Muscle layer of duodenum (tissue), 2 donors: Measurements from ENCODE around the gene TGIF2.

Experiments
- H3K27ac ChIP-seq: one replicate; pipeline ENCODE4 v1.7.0; 2013; ENCODE audit warnings: mild to moderate bottlenecking, low read length
- H3K27me3 ChIP-seq: one replicate; pipeline ENCODE4 v1.7.0; 2013; ENCODE audit warnings: low read depth, mild to moderate bottlenecking, control low read depth, low read length
- H3K36me3 ChIP-seq, 2 donors: one replicate each; pipeline ENCODE4 v1.7.0; 2013; ENCODE audit warnings: low read length in 2 of 2, control low read depth in 1 of 2, mild to moderate bottlenecking in 1 of 2; ENCODE audit not compliant: insufficient read depth in 2 of 2, control insufficient read depth in 1 of 2
- H3K4me1 ChIP-seq, 2 donors: one replicate each; pipeline ENCODE4 v1.7.0; 2013; ENCODE audit warnings: low read length in 2 of 2, mild to moderate bottlenecking in 2 of 2, control low read depth in 1 of 2, moderate library complexity in 1 of 2; ENCODE audit not compliant: insufficient read depth in 2 of 2, control insufficient read depth in 1 of 2
- H3K4me3 ChIP-seq, 2 donors: one replicate each; pipeline ENCODE4 v1.7.0; 2013; ENCODE audit warnings: low read length in 2 of 2, low read depth in 1 of 2, mild to moderate bottlenecking in 1 of 2
- H3K9me3 ChIP-seq, 2 donors: one replicate each; pipeline ENCODE4 v1.7.0; 2013; ENCODE audit warnings: low read length in 2 of 2, control low read depth in 1 of 2, mild to moderate bottlenecking in 1 of 2; ENCODE audit not compliant: control insufficient read depth in 1 of 2
- donor health status: healthy.

TGIF2 gene

GRCh38 chr20:36571564-36572504 is 1.6 kb upstream of the TGIF2 start:
- no peaks in the 10 kb centered on the region for H3K27me3 ChIP-seq
- no peaks in the 10 kb centered on the region for H3K9me3 ChIP-seq
- H3K36me3 ChIP-seq, result no peaks in the 10 kb centered on the region
- peaks cover 0 to 21% of the 10 kb centered on the region in 2 donors for H3K4me1 ChIP-seq
- H3K27ac ChIP-seq, result peak overlapping the region; percentile 74
- no peak overlapping the region for H3K4me3 ChIP-seq

GRCh38 chr20:36572701-36573102 is 695 bp upstream of the TGIF2 start:
- Histone ChIP-seq H3K4me1 (peaks cover 0 to 21% of the 10 kb centered on the region in 2 donors), H3K27ac (peak overlapping the region; percentile 74), H3K4me3 (peak overlapping the region; percentile 46 to 77), H3K36me3 (no peaks in the 10 kb centered on the region), H3K27me3 (no peaks in the 10 kb centered on the region), H3K9me3 (no peaks in the 10 kb centered on the region)

DNA sequence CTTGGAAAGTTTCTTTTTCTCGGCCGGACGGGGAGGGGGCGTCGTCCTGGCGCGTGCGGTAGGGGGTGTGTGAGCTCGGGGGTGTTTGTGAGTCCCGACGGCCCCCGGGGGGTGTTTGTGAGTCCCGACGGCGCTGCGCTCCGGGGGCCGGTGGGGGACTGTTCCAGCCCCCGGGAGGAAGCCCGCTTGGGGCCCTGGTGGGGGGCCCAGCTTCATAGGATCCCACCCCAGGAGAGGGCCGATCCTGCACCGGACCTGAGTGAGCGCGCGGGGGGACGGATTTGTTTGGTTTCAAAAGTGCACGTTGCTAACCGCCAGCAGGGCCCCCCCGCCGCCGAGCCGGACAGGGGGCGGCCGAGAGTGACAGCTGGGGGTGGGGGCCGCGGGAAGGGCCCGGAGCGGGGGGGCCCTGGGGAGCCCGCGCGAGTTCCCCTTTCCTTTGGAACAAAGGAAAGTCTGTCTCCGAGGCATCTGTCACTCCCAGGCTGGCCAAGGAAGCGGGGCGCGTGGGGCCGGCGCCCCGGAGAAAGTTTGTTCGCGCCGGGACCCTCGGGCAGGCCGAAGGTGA is 485 bp downstream of the TGIF2 start:
- Histone ChIP-seq H3K27ac (no peak overlapping the region), H3K9me3 (no peaks in the 10 kb centered on the region), H3K4me1 (peaks cover 0 to 21% of the 10 kb centered on the region in 2 donors), H3K4me3 (peak overlapping the region; percentile 26 to 77), H3K36me3 (no peaks in the 10 kb centered on the region), H3K27me3 (no peaks in the 10 kb centered on the region)

- peak overlapping the region; percentile 31 for H3K27ac ChIP-seq
- peaks cover 0 to 21% of the 10 kb centered on the region in 2 donors for H3K4me1 ChIP-seq
These were observed 1.2 kb downstream of the TGIF2 start for GRCh38 chr20:36574366-36575135.

DNA sequence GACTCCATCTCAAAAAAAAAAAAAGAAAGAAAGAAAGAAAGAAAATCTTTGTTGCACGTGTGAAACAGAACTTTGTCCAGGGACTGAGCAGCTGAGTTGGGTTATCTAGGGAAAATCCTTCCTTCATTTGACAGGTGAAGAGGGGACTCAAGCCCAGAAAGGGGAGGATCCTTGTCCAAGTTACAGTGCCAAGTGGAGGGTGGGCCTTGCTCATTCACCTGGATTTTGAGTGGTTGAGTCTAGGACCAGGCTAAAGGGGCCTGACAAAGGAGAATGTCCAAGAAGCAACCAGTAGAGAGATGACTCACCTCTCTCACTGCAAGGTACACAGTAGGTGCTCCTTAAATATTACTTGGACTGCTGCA is 2.7 kb downstream of the TGIF2 start:
- H3K36me3 ChIP-seq, result peaks cover 12 to 14% of the 10 kb centered on the region in 2 donors
- H3K27me3 ChIP-seq, result no peaks in the 10 kb centered on the region
- H3K27ac ChIP-seq, result no peak overlapping the region
- no peak overlapping the region for H3K4me3 ChIP-seq
- H3K4me1 ChIP-seq, result peaks cover 0 to 21% of the 10 kb centered on the region in 2 donors
- H3K9me3 ChIP-seq, result no peaks in the 10 kb centered on the region

More at GRCh38 chr20:36574366-36575135, 1.2 kb downstream of the TGIF2 start:
- H3K27me3 ChIP-seq, result no peaks in the 10 kb centered on the region
- no peaks in the 10 kb centered on the region for H3K9me3 ChIP-seq
- peaks cover 3% of the 10 kb centered on the region in 2 donors for H3K36me3 ChIP-seq
- peak overlapping the region; percentile 50 to 77 for H3K4me3 ChIP-seq

DNA sequence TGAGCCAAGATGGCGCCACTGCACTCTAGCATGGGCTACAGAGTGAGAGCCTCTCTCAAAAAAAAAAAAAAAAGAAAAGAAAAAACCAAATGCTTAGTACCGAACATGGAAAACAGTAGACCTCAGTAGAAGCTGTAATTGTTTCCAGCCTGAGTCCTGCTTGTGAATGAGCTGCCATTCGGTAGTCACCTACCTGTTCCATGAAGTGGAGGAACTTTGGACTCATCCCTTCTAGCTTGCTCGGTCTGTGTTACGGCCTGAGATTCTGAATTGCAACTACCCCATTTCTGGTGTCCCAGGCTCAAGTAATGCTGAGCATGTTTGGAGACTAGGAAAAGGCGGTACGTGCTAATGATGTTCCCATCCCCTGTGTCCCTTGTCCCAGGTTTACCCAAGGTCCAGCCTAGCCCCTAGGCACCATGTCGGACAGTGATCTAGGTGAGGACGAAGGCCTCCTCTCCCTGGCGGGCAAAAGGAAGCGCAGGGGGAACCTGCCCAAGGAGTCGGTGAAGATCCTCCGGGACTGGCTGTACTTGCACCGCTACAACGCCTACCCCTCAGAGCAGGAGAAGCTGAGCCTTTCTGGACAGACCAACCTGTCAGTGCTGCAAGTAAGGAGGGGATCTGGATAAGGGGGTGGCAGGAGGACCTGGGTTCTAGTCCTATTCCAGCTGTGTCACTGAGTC is 5.1 kb downstream of the TGIF2 start:
- H3K27me3 ChIP-seq, result no peaks in the 10 kb centered on the region
- no peaks in the 10 kb centered on the region for H3K9me3 ChIP-seq
- H3K27ac ChIP-seq, result no peak overlapping the region
- H3K4me3 ChIP-seq, result no peak overlapping the region
- H3K36me3 ChIP-seq, result peaks cover 20 to 25% of the 10 kb centered on the region in 2 donors
- H3K4me1 ChIP-seq, result peaks cover 0 to 21% of the 10 kb centered on the region in 2 donors

DNA sequence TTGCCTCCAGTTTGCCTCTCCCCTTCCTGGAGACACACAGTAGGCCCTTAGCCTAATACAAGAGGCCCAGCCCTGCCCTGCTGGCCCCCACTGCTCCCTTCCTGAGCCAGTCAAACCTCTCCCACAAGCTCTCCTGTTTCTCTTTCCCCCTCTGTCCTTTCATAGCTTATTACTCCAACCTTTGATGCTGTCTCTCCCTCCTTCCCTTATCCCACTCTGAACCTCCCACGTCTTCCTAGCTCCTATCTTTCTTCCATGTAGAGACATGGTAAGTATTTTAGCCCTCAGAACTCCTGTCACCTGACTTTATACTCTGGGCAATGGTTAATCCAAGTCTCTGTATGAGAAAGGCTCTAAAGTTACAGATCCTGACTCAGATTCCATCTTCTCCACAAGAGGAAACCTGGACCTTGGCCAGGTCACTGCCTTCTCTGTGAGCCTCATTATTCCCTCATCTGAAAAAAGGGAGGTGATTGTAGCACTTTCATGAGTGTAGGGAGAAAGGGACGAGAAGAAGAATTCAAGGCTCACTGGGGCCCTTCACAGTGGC is 6.7 kb downstream of the TGIF2 start:
- Histone ChIP-seq H3K4me3 (no peak overlapping the region), H3K36me3 (peaks cover 20 to 25% of the 10 kb centered on the region in 2 donors), H3K27ac (no peak overlapping the region), H3K9me3 (no peaks in the 10 kb centered on the region), H3K27me3 (no peaks in the 10 kb centered on the region), H3K4me1 (peaks cover 0 to 15% of the 10 kb centered on the region in 2 donors)

DNA sequence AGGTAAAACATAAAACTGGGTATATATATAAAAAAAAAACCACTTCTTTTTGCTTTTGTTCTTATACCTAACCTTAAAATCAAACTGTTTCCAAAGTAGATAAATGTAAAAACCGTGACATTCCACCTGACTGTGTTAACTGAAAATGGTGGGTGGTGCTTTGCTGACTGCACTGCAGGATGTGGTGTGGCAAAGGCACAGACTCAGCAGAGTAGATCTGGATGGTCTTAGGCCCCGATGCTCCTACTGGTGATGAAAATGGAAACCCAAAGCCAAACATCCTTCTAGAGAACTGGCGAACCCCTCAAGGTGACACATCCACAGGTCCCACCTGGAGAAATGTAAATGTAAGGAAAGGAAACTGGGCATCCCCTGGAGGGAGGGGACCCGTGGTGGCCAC is 8.9 kb downstream of the TGIF2 start:
- no peaks in the 10 kb centered on the region for H3K4me1 ChIP-seq
- peaks cover 23 to 33% of the 10 kb centered on the region in 2 donors for H3K36me3 ChIP-seq
- H3K9me3 ChIP-seq, result no peaks in the 10 kb centered on the region
- no peaks in the 10 kb centered on the region for H3K27me3 ChIP-seq
- H3K4me3 ChIP-seq, result no peak overlapping the region
- no peak overlapping the region for H3K27ac ChIP-seq

DNA sequence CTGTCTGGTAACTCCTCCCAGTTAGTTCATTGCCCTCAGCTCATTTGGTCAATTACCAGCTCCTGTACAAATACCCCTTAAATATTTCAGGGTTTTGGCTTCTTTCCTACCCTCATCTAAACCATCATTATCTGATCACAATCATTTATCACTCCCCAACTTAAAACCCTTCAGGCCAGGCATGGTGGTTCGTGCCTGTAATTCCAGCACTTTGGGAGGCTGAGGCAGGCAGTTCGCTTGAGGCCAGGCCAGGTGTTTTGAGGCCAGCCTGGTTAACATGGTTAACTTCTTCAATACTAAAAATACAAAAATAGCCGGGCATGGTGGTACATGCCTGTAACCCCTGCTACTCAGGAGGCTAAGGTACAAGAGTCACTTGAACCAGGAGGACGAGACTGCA is 9.4 kb downstream of the TGIF2 start:
- no peaks in the 10 kb centered on the region for H3K27me3 ChIP-seq
- no peaks in the 10 kb centered on the region for H3K9me3 ChIP-seq
- no peak overlapping the region for H3K4me3 ChIP-seq
- H3K4me1 ChIP-seq, result no peaks in the 10 kb centered on the region
- H3K27ac ChIP-seq, result no peak overlapping the region
- peaks cover 24 to 33% of the 10 kb centered on the region in 2 donors for H3K36me3 ChIP-seq

GRCh38 chr20:36584018-36584481 is 10.7 kb downstream of the TGIF2 start:
- H3K27ac ChIP-seq, result no peak overlapping the region
- H3K27me3 ChIP-seq, result no peaks in the 10 kb centered on the region
- peaks cover 24 to 33% of the 10 kb centered on the region in 2 donors for H3K36me3 ChIP-seq
- H3K4me3 ChIP-seq, result no peak overlapping the region
- no peaks in the 10 kb centered on the region for H3K9me3 ChIP-seq
- H3K4me1 ChIP-seq, result no peaks in the 10 kb centered on the region
